ENCODE data around the gene ENOX1.
"Not testable (repeated sequence)": the region's sequence is repeated elsewhere in the genome, so short reads cannot be mapped to it uniquely, and the experiment has no call there.

GRCh38 chr13:43351612-43352011 lies 435.2 kb downstream of the ENOX1 start:
- TF ChIP-seq SUZ12 (IDR thresholded peaks at IDR 0.05); SP1 (IDR thresholded peaks at IDR 0.05); BHLHE40 (IDR thresholded peaks at IDR 0.05; ENCODE audit: borderline replicate concordance); FOXA1 (IDR thresholded peaks at IDR 0.05); FOXM1 (IDR thresholded peaks at IDR 0.05; ENCODE audit: borderline replicate concordance); FOXK2 (IDR thresholded peaks at IDR 0.05); NFRKB (IDR thresholded peaks at IDR 0.05); CTBP1 (IDR thresholded peaks at IDR 0.05; ENCODE audit: borderline replicate concordance): not testable (repeated sequence)
